GM12801 (cell line): Measurements from ENCODE around the gene ZDHHC12.

Source experiments
- CTCF ChIP-seq: IDR thresholded peaks from one replicate; pipeline ENCODE4 v1.5.1; 2011; ENCODE audit warnings: control low read depth; ENCODE audit not compliant: insufficient read length; ENCODE audit errors: extremely low read depth

The ZDHHC12 gene

DNA sequence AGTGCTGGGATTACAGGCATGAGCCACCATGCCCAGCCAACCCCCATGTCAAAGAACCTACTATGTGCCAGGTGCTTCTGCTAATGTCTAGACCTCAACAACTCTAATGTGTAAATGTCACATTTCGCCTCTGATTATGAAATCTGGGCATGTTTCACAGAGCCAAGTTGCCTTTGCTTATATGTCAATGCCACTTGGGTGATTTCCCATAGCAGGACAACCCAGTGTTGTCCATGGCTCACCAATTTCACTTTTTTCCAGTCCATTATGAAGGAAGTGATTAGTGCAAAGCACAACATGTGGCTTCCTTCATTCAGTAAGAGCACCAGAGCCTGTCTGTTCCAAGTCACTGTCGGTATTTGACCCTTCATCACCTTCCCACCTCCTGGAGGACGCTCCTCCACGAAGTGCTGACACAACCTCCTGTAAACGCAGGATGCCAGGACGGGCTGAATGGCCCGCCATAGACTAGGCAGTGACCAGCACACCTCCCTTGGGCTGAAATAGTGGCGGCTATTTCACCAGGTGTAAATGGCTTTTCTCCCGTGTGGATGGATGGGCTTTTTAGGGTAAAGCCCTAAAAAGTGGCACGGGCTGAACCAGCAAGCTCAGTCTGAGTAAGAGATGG, 22.6 kb downstream of the ZDHHC12 start:
- no peak for TF ChIP-seq CTCF

DNA sequence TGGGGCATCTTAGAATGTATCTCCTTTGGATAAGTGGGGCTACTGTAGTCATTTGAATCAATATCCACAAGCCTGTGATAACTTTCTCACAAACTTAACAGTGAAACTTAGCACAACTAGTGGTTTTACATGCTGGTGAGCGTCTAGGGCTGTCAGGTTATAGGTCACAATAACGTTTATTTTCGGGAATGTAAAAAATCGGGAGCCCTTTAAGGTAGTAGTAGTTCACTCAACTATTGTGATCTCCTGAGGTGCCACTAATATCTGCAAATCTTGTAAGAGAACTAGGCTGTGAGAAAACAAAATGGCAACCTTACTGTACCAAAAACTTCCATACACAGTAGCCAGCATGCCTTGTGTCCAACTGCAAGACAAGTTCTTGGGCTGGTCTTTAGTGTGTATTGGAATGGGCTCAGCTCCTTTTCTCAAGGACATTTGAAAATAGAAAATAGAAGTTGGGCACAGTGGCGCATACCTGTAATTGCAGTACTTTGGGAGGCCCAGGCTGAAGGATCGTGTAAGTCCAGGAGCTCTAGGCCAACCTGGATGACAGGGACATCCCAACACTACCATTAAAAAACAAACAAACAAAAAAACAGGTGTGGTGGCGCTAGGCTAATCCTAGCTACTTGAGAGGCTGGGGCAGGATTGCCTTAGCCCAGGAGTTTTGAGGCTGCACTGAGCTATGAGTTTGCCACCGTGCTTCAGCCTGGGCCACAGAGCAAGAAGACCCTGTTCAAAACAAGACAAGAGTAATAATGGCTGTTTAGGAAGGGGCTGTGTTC, 26.8 kb downstream of the ZDHHC12 start:
- no peak for TF ChIP-seq CTCF

DNA sequence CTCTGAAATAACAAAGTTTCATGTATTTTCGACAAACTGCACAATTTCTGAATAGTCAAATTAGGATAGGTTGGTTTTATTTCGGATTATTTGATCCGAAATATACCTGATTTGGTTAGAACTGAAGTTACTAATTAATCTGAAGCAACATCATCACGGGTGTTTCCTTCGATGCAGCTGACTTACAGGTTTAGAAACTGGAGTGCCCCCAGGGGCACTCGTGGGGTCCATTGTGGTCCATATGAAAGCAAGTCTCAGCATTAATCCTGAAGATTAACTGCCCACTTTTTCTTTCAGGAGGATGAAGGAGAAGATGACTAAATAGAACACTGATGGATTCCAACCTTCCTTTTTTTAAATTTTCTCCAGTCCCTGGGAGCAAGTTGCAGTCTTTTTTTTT, 29.6 kb downstream of the ZDHHC12 start:
- TF ChIP-seq CTCF = no peak

- TF ChIP-seq CTCF = no peak
These were observed 33.3 kb downstream of the ZDHHC12 start for GRCh38 chr9:128690684-128691034.

DNA sequence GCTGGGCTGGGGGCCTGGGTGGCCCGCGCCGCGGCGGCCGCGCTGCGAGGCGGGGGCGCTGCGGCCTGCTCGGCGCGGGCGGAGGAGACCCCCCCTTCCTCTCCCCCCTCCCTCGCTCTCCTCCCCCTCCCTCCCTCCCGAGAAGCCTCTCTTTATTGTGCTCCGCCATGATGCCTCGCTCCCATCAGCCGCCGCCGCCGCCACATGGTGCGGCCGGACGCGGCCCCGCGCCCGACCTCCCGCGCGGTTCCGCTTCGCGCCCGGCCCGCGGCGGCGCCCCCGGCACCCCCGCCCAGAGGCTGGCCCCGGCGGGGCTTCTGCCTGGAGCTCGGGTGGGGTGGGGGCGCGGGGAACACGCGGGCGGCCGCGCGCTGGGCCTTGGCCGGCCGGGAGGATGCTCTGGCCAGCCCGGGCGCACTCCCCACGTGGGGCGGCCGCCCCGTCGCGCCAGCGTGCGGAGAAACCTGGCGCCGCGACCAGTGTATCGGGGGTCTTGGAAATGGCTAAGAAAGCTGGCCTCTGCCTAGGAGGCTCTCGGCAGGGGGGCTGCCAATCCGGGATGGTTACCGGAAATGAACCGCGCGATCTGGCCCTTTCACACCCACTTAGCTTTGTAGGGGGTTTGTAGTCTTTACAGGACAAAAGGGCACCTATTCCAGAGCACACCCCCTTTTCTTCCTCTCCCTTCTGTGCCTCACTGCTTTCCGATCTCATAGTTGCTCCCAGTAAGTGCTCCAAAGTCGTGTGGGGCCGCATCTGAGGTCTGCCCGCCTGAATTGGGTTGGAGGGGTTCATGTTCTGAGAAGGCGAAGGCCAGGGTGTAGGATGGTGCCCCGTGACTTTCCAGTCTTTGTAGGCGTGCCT, 33.9 kb downstream of the ZDHHC12 start:
- no peak for TF ChIP-seq CTCF

GRCh38 chr9:128689293-128689774, 34.6 kb downstream of the ZDHHC12 start:
- no peak for TF ChIP-seq CTCF

DNA sequence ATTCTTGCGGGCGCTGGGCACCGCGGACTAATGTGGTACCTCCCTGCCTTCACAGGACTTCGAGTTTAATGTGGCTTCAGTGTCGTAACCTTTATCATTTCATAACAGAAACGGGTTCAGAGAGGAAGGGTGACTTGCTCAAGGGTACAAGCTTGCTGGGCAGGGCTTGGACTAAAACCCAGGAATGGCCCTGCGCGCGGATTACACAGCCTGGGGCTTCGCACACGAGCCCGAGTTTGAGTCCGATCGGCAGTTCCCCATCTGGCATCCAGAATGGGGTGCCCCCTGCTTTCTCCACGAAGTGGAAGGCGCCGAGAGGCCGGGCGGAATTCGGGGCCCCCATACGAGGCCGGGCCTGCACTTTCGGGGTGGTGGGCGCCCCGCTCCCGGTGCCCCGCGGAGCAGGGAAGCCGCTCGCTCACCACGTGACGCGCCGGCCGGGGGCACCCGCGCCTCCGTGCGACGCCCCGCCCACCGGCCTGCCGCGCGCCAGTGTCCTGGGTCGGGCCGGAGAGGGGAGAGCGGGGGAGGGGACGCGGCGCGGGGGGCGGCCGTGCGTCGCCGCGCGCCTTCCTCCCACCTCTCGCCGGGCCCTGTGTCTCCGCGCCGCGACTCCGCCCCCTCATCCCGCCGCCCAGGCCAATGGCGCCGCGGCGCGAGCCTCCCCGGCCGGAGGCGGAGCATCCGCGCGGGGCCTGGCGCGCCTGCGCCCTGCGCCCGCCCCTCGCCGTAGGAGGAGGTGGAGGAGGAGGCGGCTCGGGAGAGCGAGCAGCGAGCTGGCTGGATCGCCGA, 35.2 kb downstream of the ZDHHC12 start, which contains the start of gene SET:
Gene SET, plus strand, starts transcription at position 722 of the 792 bp plus-strand sequence. CDS start 361 bp downstream, outside the sequence.
- no peak for TF ChIP-seq CTCF
